IMR-90 (cell line): ENCODE results near the gene METTL17. TPM values are rescaled to one million over a fixed set of nuclear protein-coding genes. Genes with fewer than 3 reads are reported as not detected.

Source experiments
- ATAC-seq: fragments of 200-7000 bp; cut with Tn5 transposase; 2 replicates; pipeline ENCODE4 v1.9.1; 2020; ENCODE audit warnings: low read depth, mild to moderate bottlenecking, moderate library complexity
- BruUV-seq: library from RNA; stranded (reverse); fragments of 400-500 nt; replicated peaks from 2 replicates; lab custom pipeline; 2021; lab: Mats Ljungman, UMichigan
- CTCF ChIA-PET: fragments of 300-600 bp; formaldehyde crosslinking; extraction: SDS; loops from one replicate; lab custom pipeline; 2021; ENCODE audit warnings: antibody characterized with exemption; lab: Yijun Ruan, JAX
- POLR2A ChIA-PET: fragments of 300-600 bp; sonication (Branson Sonifier 250); formaldehyde crosslinking; loops from one replicate; lab custom pipeline; 2022; ENCODE audit warnings: antibody characterized with exemption; ENCODE audit not compliant: unreplicated experiment; lab: Charles Lee
- DNase-seq: peaks from one replicate; pipeline ENCODE4 v3.0.0; 2013
- H2AFZ ChIP-seq: replicated peaks from 2 replicates; pipeline ENCODE3; 2013; ENCODE audit warnings: low read length, mild to moderate bottlenecking; ENCODE audit not compliant: poor library complexity
- H2AK5ac ChIP-seq: 2 replicates; pipeline ENCODE4 v1.6.1; 2013; ENCODE audit warnings: low read depth, low read length, inconsistent platforms
- H2AK9ac ChIP-seq: replicated peaks from 2 replicates; pipeline ENCODE3; 2013; ENCODE audit warnings: mild to moderate bottlenecking, low read depth, low read length, moderate library complexity; ENCODE audit not compliant: poor library complexity
- H2BK120ac ChIP-seq: 2 replicates; pipeline ENCODE4 v1.6.1; 2013; ENCODE audit warnings: low read depth, low read length, inconsistent platforms
- H2BK15ac ChIP-seq: 3 replicates; pipeline ENCODE4 v1.6.1; 2013; ENCODE audit warnings: low read depth, low read length, inconsistent platforms
- H2BK20ac ChIP-seq: 2 replicates; pipeline ENCODE4 v1.6.1; 2013; ENCODE audit warnings: low read depth, mild to moderate bottlenecking, inconsistent platforms, low read length, moderate library complexity
- H2BK5ac ChIP-seq: 2 replicates; pipeline ENCODE4 v1.6.1; 2013; ENCODE audit warnings: mild to moderate bottlenecking, low read depth, low read length, inconsistent platforms; ENCODE audit not compliant: poor library complexity, severe bottlenecking
- H3K14ac ChIP-seq: replicated peaks from 2 replicates; pipeline ENCODE4 v1.6.1; 2013; ENCODE audit warnings: low read depth, low read length, inconsistent platforms
- H3K18ac ChIP-seq: 2 replicates; pipeline ENCODE4 v1.6.1; 2013; ENCODE audit warnings: low read depth, low read length, control low read depth
- H3K23ac ChIP-seq: 2 replicates; pipeline ENCODE4 v1.6.1; 2013; ENCODE audit warnings: low read depth, low read length, inconsistent platforms
- H3K27ac ChIP-seq: 2 replicates; pipeline ENCODE4 v1.5.1; 2013; ENCODE audit warnings: mild to moderate bottlenecking, control low read depth, low read length; ENCODE audit not compliant: insufficient read depth
- H3K27me3 ChIP-seq: 2 replicates; pipeline ENCODE4 v1.6.1; 2013; ENCODE audit warnings: low read length; ENCODE audit not compliant: control insufficient read depth, insufficient read depth
- H3K36me3 ChIP-seq: 2 replicates; pipeline ENCODE4 v1.6.1; 2013; ENCODE audit warnings: low read length, mixed read lengths; ENCODE audit not compliant: control insufficient read depth, insufficient read depth
- H3K4ac ChIP-seq: 2 replicates; pipeline ENCODE4 v1.6.1; 2013; ENCODE audit warnings: low read depth, low read length, inconsistent platforms
- H3K4me1 ChIP-seq: 2 replicates; pipeline ENCODE4 v1.6.1; 2013; ENCODE audit warnings: low read length, mixed read lengths; ENCODE audit not compliant: control insufficient read depth, insufficient read depth
- H3K4me2 ChIP-seq: 2 replicates; pipeline ENCODE4 v1.6.1; 2013; ENCODE audit warnings: low read depth, mild to moderate bottlenecking, control low read depth, low read length, moderate library complexity
- H3K4me3 ChIP-seq: 2 replicates; pipeline ENCODE4 v1.5.1; 2013; ENCODE audit warnings: low read depth, mild to moderate bottlenecking, control low read depth, low read length, moderate library complexity; ENCODE audit not compliant: insufficient read depth
- H3K56ac ChIP-seq: 2 replicates; pipeline ENCODE4 v1.6.1; 2013; ENCODE audit warnings: low read length, inconsistent platforms; ENCODE audit not compliant: insufficient read depth; ENCODE audit errors: extremely low read depth
- H3K79me1 ChIP-seq, 2 experiments: 2 replicates each; pipeline ENCODE4 v1.6.1; 2013; ENCODE audit warnings: low read length in 2 of 2, inconsistent platforms in 1 of 2, low read depth in 1 of 2
- H3K9ac ChIP-seq: 2 replicates; pipeline ENCODE4 v1.6.1; 2013; ENCODE audit warnings: low read depth, low read length, control low read depth
- H3K9me1 ChIP-seq: 2 replicates; pipeline ENCODE4 v1.6.1; 2013; ENCODE audit warnings: low read length, inconsistent platforms; ENCODE audit not compliant: insufficient read depth
- H3K9me3 ChIP-seq: 2 replicates; pipeline ENCODE4 v1.6.1; 2013; ENCODE audit warnings: low read length; ENCODE audit not compliant: control insufficient read depth, insufficient read depth
- H4K20me1 ChIP-seq: 2 replicates; pipeline ENCODE4 v1.6.1; 2013; ENCODE audit warnings: low read length, inconsistent platforms; ENCODE audit not compliant: insufficient read depth
- H4K5ac ChIP-seq: 2 replicates; pipeline ENCODE4 v1.6.1; 2013; ENCODE audit warnings: mild to moderate bottlenecking, low read depth, low read length, control low read depth
- H4K8ac ChIP-seq, 2 experiments: 2 replicates each; pipeline ENCODE4 v1.6.1; 2013; ENCODE audit warnings: low read depth in 2 of 2, low read length in 2 of 2, control low read depth in 1 of 2, inconsistent platforms in 1 of 2
- H4K91ac ChIP-seq: 2 replicates; pipeline ENCODE4 v1.6.1; 2013; ENCODE audit warnings: low read depth, low read length, inconsistent platforms; ENCODE audit not compliant: insufficient read depth
- CEBPB ChIP-seq: IDR thresholded peaks from 2 replicates; pipeline ENCODE4 v1.6.1; 2012; ENCODE audit warnings: low read depth, low read length, improper control_type of control experiment
- CHD1 ChIP-seq: IDR thresholded peaks from 2 replicates; pipeline ENCODE4 v1.6.1; 2012; ENCODE audit warnings: low read depth, low read length, improper control_type of control experiment
- FOS ChIP-seq: fragments of 150-350 bp; IDR thresholded peaks from 2 replicates; pipeline ENCODE4 v1.6.1; 2016; ENCODE audit warnings: low read depth, low read length
- MAZ ChIP-seq: IDR thresholded peaks from 2 replicates; pipeline ENCODE4 v1.6.1; 2012; ENCODE audit warnings: low read depth, mild to moderate bottlenecking, low read length, improper control_type of control experiment, moderate library complexity, borderline replicate concordance
- RCOR1 ChIP-seq: IDR thresholded peaks from 2 replicates; pipeline ENCODE4 v1.6.1; 2012; ENCODE audit warnings: mild to moderate bottlenecking, low read length, improper control_type of control experiment; ENCODE audit not compliant: insufficient replicate concordance
- RFX5 ChIP-seq: IDR thresholded peaks from 2 replicates; pipeline ENCODE4 v1.8.0; 2012; ENCODE audit warnings: low read depth, mild to moderate bottlenecking, low read length, moderate library complexity
- SMC3 ChIP-seq: fragments of 150-350 bp; IDR thresholded peaks from 2 replicates; pipeline ENCODE4 v1.6.1; 2016; ENCODE audit warnings: low read depth, mild to moderate bottlenecking, antibody characterized with exemption, low read length, moderate library complexity
- WGBS, 2 experiments: methylation state at CpG; one replicate each; pipeline versions ENCODE4 v1.1.5 to v1.1.7; 2013; ENCODE audit warnings: missing lambda C conversion rate in 2 of 2; ENCODE audit not compliant: insufficient read length in 1 of 2; ENCODE audit errors: extremely low coverage in 2 of 2; 5-methylcytosine and 5-hydroxymethylcytosine counted together
- dilution Hi-C: fragments of 300-500 bp; cut with HindIII; formaldehyde crosslinking; loops from one replicate; pipeline ENCODE4 v1.14.3; 2018; ENCODE audit warnings: low sequenced_read_pairs; ENCODE audit not compliant: unreplicated experiment
- in situ Hi-C: fragments of 300-500 bp; cut with MboI; formaldehyde crosslinking; loops from 3 replicates; pipeline ENCODE4 v1.14.3; 2019; ENCODE audit warnings: low sequenced_read_pairs, inconsistent platforms, mixed read lengths
- intact Hi-C: fragments of 100-400 bp; cut with micrococcal nuclease; formaldehyde crosslinking; loops from 2 replicates; pipeline ENCODE4 v1.10.0; 2022
- polyA plus RNA-seq, 3 experiments: library from polyadenylated mRNA; depleted of rRNA; stranded (reverse); fragments of >200 nt; gene quantifications; 2 replicates each; pipeline ENCODE4 v1.2.3, GENCODE V29; 2012; ENCODE audit warnings: low replicate concordance in 1 of 3
- total RNA-seq: library from RNA; depleted of rRNA; stranded (reverse); fragments of >200 nt; gene quantifications from 2 replicates; pipeline ENCODE4 v1.2.3, GENCODE V29; 2012
- TF ChIP-seq, protein P1 (sequence below): fragments of 150-350 bp; IDR thresholded peaks from 2 replicates; pipeline ENCODE4 v1.6.1; 2016; ENCODE audit warnings: low read depth, mild to moderate bottlenecking, low read length, moderate library complexity, borderline replicate concordance

METTL17 gene
- total and polyA plus RNA-seq, 2 of the 4 experiments (the other 2 are of a cell fraction): 32.8 to 69.7 TPM

DNA sequence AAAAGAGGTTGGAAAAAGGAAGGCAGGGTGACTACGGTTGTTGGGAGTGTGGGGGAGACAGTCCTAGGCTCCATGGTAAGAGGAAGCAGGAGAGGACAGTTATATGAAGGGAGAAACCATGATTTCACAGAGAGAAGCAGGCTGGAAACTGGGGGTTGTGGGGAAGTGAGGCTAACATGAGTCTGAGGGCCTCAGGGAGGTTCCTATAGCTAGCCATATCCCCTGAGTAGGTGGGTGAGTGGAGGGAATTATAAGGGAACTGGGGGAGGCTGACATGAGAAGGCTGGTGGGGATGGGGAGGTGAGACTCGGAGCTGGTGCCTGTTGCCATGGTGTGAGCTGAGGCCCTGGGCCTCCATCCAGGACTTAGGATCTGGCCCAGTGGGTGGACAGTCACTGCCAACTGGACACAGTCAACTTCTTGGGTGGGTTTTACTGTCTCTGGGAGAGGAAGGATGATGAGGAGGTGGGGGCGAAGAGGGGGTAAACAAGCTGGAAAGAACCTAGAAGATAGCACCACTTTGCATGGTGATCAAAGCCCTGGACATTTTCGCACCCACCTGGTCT lies 43.4 kb downstream of the METTL17 start:
- H2BK5ac ChIP-seq: no peak overlapping the region
- H3K4ac ChIP-seq: no peak overlapping the region
- CTCF ChIA-PET: interaction anchor here (3.8 kb wide), 1 partner anchor 19 kb away, joined by 11 read pairs; no protein-coding TSS in a partner anchor
- POLR2A ChIA-PET: no interaction called here
- no peak overlapping the region for H2AK9ac ChIP-seq
- H3K14ac ChIP-seq: no peak overlapping the region
- no peak overlapping the region for H3K18ac ChIP-seq
- in situ Hi-C loops (no loop called here), intact Hi-C loops (no loop called here), dilution Hi-C loops (no loop called here)
- no peak overlapping the region for H2BK15ac ChIP-seq
- H3K27ac ChIP-seq: no peak overlapping the region
- no peak overlapping the region for H4K5ac ChIP-seq
- no peak overlapping the region for H2AK5ac ChIP-seq
- no peaks in the 10 kb centered on the region for H3K36me3 ChIP-seq
- no peak overlapping the region for H4K8ac ChIP-seq
- H3K27me3 ChIP-seq: peaks cover 61% of the 10 kb centered on the region
- no peak overlapping the region for H4K91ac ChIP-seq
- H2BK20ac ChIP-seq: no peak overlapping the region
- no peaks in the 10 kb centered on the region for H3K9me3 ChIP-seq
- WGBS, 2 experiments: 53% methylated on average over 2 of the region's 4 CpGs; no CpG with 5 or more reads in 1 of the 2 experiments
- no peaks in the 10 kb centered on the region for H3K4me1 ChIP-seq
- H3K4me3 ChIP-seq: no peak overlapping the region
- no peak overlapping the region for H3K56ac ChIP-seq
- no peaks in the 10 kb centered on the region for H4K20me1 ChIP-seq
- no peak overlapping the region for H3K23ac ChIP-seq
- no peaks in the 10 kb centered on the region for H3K79me1 ChIP-seq
- H2AFZ ChIP-seq: no peak overlapping the region
- TF ChIP-seq CEBPB (no peak), RFX5 (no peak), SMC3 (no peak), RCOR1 (no peak), MAZ (no peak), CHD1 (no peak), FOS (no peak)
- TF ChIP-seq, protein P1, sequence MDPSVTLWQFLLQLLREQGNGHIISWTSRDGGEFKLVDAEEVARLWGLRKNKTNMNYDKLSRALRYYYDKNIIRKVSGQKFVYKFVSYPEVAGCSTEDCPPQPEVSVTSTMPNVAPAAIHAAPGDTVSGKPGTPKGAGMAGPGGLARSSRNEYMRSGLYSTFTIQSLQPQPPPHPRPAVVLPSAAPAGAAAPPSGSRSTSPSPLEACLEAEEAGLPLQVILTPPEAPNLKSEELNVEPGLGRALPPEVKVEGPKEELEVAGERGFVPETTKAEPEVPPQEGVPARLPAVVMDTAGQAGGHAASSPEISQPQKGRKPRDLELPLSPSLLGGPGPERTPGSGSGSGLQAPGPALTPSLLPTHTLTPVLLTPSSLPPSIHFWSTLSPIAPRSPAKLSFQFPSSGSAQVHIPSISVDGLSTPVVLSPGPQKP: no peak
- H3K9ac ChIP-seq: no peak overlapping the region
- H3K4me2 ChIP-seq: no peak overlapping the region
- no TSS peak for BruUV-seq
- H3K9me1 ChIP-seq: no peaks in the 10 kb centered on the region
- ATAC-seq (no peak), DNase-seq (no peak)
- no peak overlapping the region for H2BK120ac ChIP-seq
